SK-N-SH treated with all-trans-retinoic acid at 6 μM for 48 hours (cell line): Measurements from ENCODE around the gene PXT1.
A peak's percentile ranks its signal among the peaks of the same experiment; 100 is the strongest.

Experiments
- ARNTL ChIP-seq: fragments of 450-650 bp; formaldehyde crosslinking; IDR thresholded peaks from 2 replicates; pipeline ENCODE4 v1.5.0; 2020; ENCODE audit warnings: low read depth, mild to moderate bottlenecking, moderate library complexity, borderline replicate concordance
- OSR1 ChIP-seq: fragments of 250-450 bp; sonication (Bioruptor Pico); IDR thresholded peaks from 2 replicates; pipeline ENCODE4 v1.8.0; 2022; ENCODE audit warnings: moderate library complexity, mild to moderate bottlenecking, inconsistent platforms
- PPARA ChIP-seq: fragments of 250-450 bp; sonication (Bioruptor Pico); IDR thresholded peaks from 2 replicates; pipeline ENCODE4 v1.5.0; 2020; ENCODE audit warnings: mild to moderate bottlenecking, borderline replicate concordance
- TCF4 ChIP-seq: fragments of 250-450 bp; sonication (Bioruptor Pico); IDR thresholded peaks from 2 replicates; pipeline ENCODE4 v1.8.0; 2021; ENCODE audit warnings: mild to moderate bottlenecking, moderate library complexity, borderline replicate concordance
- ZC3H10 ChIP-seq: fragments of 250-450 bp; sonication (Bioruptor Pico); IDR thresholded peaks from 2 replicates; pipeline ENCODE4 v1.5.1; 2021; ENCODE audit warnings: mild to moderate bottlenecking, moderate library complexity
- ZFP3 ChIP-seq: fragments of 250-450 bp; sonication (Bioruptor Pico); IDR thresholded peaks from 2 replicates; pipeline ENCODE4 v1.5.0; 2020; ENCODE audit warnings: mild to moderate bottlenecking, moderate library complexity
- TF ChIP-seq, protein P1 (sequence below): fragments of 250-450 bp; sonication (Bioruptor Pico); IDR thresholded peaks from 2 replicates; pipeline ENCODE4 v1.8.0; 2020; ENCODE audit warnings: mild to moderate bottlenecking, moderate library complexity, borderline replicate concordance
- TF ChIP-seq, protein P2 (sequence below): fragments of 250-450 bp; sonication (Bioruptor Pico); IDR thresholded peaks from 2 replicates; pipeline ENCODE4 v1.5.1; 2021; ENCODE audit warnings: mild to moderate bottlenecking, moderate library complexity

DNA sequence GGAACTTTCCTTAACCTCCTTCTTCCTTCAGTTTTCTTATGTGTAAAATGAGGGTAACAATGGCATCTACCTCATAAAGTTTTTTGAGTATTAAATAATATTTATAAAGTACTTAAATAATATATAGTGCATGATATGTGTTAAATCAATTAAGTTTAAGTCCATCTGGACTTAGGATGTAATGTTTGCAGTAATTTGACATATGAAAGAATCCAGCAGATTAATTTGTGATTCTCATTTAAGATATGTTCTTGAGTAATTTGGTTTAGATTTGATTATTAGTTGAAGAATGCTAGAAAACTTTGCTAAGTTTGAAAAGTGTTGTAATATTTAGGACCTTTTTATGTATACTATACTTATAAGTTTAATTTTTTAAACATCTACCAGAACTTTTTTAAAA, 18.3 kb upstream of the PXT1 start:
- TF ChIP-seq, protein P1, sequence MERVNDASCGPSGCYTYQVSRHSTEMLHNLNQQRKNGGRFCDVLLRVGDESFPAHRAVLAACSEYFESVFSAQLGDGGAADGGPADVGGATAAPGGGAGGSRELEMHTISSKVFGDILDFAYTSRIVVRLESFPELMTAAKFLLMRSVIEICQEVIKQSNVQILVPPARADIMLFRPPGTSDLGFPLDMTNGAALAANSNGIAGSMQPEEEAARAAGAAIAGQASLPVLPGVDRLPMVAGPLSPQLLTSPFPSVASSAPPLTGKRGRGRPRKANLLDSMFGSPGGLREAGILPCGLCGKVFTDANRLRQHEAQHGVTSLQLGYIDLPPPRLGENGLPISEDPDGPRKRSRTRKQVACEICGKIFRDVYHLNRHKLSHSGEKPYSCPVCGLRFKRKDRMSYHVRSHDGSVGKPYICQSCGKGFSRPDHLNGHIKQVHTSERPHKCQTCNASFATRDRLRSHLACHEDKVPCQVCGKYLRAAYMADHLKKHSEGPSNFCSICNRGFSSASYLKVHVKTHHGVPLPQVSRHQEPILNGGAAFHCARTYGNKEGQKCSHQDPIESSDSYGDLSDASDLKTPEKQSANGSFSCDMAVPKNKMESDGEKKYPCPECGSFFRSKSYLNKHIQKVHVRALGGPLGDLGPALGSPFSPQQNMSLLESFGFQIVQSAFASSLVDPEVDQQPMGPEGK (CRISPR knock-in tag) = no peak
- TF ChIP-seq ZC3H10 (CRISPR knock-in tag) (no peak), ZFP3 (CRISPR knock-in tag) (no peak), OSR1 (no peak), TCF4 (CRISPR knock-in tag) (peak; percentile 75), ARNTL (CRISPR knock-in tag) (no peak), PPARA (CRISPR knock-in tag) (no peak)
- TF ChIP-seq, protein P2, sequence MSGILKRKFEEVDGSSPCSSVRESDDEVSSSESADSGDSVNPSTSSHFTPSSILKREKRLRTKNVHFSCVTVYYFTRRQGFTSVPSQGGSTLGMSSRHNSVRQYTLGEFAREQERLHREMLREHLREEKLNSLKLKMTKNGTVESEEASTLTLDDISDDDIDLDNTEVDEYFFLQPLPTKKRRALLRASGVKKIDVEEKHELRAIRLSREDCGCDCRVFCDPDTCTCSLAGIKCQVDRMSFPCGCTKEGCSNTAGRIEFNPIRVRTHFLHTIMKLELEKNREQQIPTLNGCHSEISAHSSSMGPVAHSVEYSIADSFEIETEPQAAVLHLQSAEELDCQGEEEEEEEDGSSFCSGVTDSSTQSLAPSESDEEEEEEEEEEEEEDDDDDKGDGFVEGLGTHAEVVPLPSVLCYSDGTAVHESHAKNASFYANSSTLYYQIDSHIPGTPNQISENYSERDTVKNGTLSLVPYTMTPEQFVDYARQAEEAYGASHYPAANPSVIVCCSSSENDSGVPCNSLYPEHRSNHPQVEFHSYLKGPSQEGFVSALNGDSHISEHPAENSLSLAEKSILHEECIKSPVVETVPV (CRISPR knock-in tag) = no peak
